ENCODE results near the gene DCAF5. TPM values are rescaled to one million over a fixed set of nuclear protein-coding genes. Genes with fewer than 3 reads are reported as not detected.

DCAF5 gene
- polyA plus RNA-seq, 1 donor (not counting 4 experiments of a cell fraction or from before 2014, with no cell fraction given) = 29.5 TPM

- no peaks in the 10 kb centered on the region for H3K79me2 ChIP-seq (ENCODE audit: control insufficient read depth, insufficient read depth, low read length)
- H3K9me1 ChIP-seq (ENCODE audit: control insufficient read depth, extremely low read depth, insufficient read depth, low read length) = no peaks in the 10 kb centered on the region
- no peak for DNase-seq (ENCODE audit: low read depth, low spot score)
- no peak overlapping the region for H2AFZ ChIP-seq (ENCODE audit: control insufficient read depth, low read length)
- FAIRE-seq = no peak
- peaks cover 5% of the 10 kb centered on the region for H3K27me3 ChIP-seq (ENCODE audit: control insufficient read depth, extremely low read depth, insufficient read depth, low read length)
- no peak overlapping the region for H3K27ac ChIP-seq (ENCODE audit: control insufficient read depth, insufficient read depth, low read length)
- H3K36me3 ChIP-seq (ENCODE audit: control insufficient read depth in 2 of 2, extremely low read depth in 1 of 2, insufficient read depth in 2 of 2, low read length in 2 of 2) = no peaks in the 10 kb centered on the region
- H3K4me2 ChIP-seq (ENCODE audit: control insufficient read depth, extremely low read depth, insufficient read depth, low read depth, low read length) = no peak overlapping the region
- H3K4me3 ChIP-seq (ENCODE audit: control insufficient read depth in 2 of 3, extremely low read depth in 1 of 3, insufficient read depth in 2 of 3, low read depth in 1 of 3, low read length in 3 of 3) = no peak overlapping the region
- no peak overlapping the region for H3K9ac ChIP-seq (ENCODE audit: control insufficient read depth, extremely low read depth, insufficient read depth, low read length)
- no peaks in the 10 kb centered on the region for H3K9me3 ChIP-seq (ENCODE audit: control insufficient read depth, low read depth, low read length)
- peaks cover 9% of the 10 kb centered on the region for H3K4me1 ChIP-seq (ENCODE audit: control insufficient read depth, extremely low read depth, insufficient read depth, low read length)
- TF ChIP-seq CTCF (optimal IDR thresholded peaks at IDR 0.05 in 1 of 3, IDR thresholded peaks at IDR 0.05 in 1 of 3, conservative IDR thresholded peaks at IDR 0.05 in 1 of 3; ENCODE audit: extremely low read depth in 1 of 3, insufficient read depth in 2 of 3, low read length in 3 of 3) (no peak), EZH2 (IDR thresholded peaks at IDR 0.05; ENCODE audit: low read length) (no peak)
- dilution Hi-C loops (cut with MboI; ENCODE audit: extremely low pct_ligation_motif_present, low sequenced_read_pairs) = no loop called here
- H4K20me1 ChIP-seq (ENCODE audit: control insufficient read depth, extremely low read depth, insufficient read depth, low read length) = no peaks in the 10 kb centered on the region
These were observed 107.9 kb downstream of the DCAF5 start for GRCh38 chr14:69044965-69045555.

GRCh38 chr14:69044296-69044695, 108.6 kb downstream of the DCAF5 start:
- no peaks in the 10 kb centered on the region for H4K20me1 ChIP-seq (ENCODE audit: control insufficient read depth, extremely low read depth, insufficient read depth, low read length)
- H3K79me2 ChIP-seq (ENCODE audit: control insufficient read depth, insufficient read depth, low read length) = no peaks in the 10 kb centered on the region
- peaks cover 5% of the 10 kb centered on the region for H3K27me3 ChIP-seq (ENCODE audit: control insufficient read depth, extremely low read depth, insufficient read depth, low read length)
- H2AFZ ChIP-seq (ENCODE audit: control insufficient read depth, low read length) = no peak overlapping the region
- no peak for DNase-seq (ENCODE audit: low read depth, low spot score)
- dilution Hi-C loops (cut with MboI; ENCODE audit: extremely low pct_ligation_motif_present, low sequenced_read_pairs) = no loop called here
- no peaks in the 10 kb centered on the region for H3K9me3 ChIP-seq (ENCODE audit: control insufficient read depth, low read depth, low read length)
- H3K27ac ChIP-seq (ENCODE audit: control insufficient read depth, insufficient read depth, low read length) = no peak overlapping the region
- H3K9ac ChIP-seq (ENCODE audit: control insufficient read depth, extremely low read depth, insufficient read depth, low read length) = no peak overlapping the region
- H3K4me3 ChIP-seq (ENCODE audit: control insufficient read depth in 2 of 3, extremely low read depth in 1 of 3, insufficient read depth in 2 of 3, low read depth in 1 of 3, low read length in 3 of 3) = no peak overlapping the region
- H3K4me2 ChIP-seq (ENCODE audit: control insufficient read depth, extremely low read depth, insufficient read depth, low read depth, low read length) = no peak overlapping the region
- no peak for FAIRE-seq
- H3K36me3 ChIP-seq (ENCODE audit: control insufficient read depth in 2 of 2, extremely low read depth in 1 of 2, insufficient read depth in 2 of 2, low read length in 2 of 2) = no peaks in the 10 kb centered on the region
- H3K4me1 ChIP-seq (ENCODE audit: control insufficient read depth, extremely low read depth, insufficient read depth, low read length) = peaks cover 16% of the 10 kb centered on the region
- H3K9me1 ChIP-seq (ENCODE audit: control insufficient read depth, extremely low read depth, insufficient read depth, low read length) = no peaks in the 10 kb centered on the region
- no peak for TF ChIP-seq EZH2 (IDR thresholded peaks at IDR 0.05; ENCODE audit: low read length)
- TF ChIP-seq CTCF (optimal IDR thresholded peaks at IDR 0.05 in 1 of 3, IDR thresholded peaks at IDR 0.05 in 1 of 3, conservative IDR thresholded peaks at IDR 0.05 in 1 of 3; ENCODE audit: extremely low read depth in 1 of 3, insufficient read depth in 2 of 3, low read length in 3 of 3) = no peak
